Left ventricle myocardium inferior (tissue), 1 donor: ENCODE data around the gene TMEM161A. TPM values are rescaled to one million over a fixed set of nuclear protein-coding genes. Genes with fewer than 3 reads are reported as not detected.

Experiments
- DNase-seq: peaks from one replicate; pipeline ENCODE4 v3.0.0-alpha.2; 2020
- H3K27ac ChIP-seq: fragments of 200-600 bp; replicated peaks from 2 replicates; pipeline ENCODE4 v1.8.0; 2021
- H3K27me3 ChIP-seq: fragments of 200-600 bp; 2 replicates; pipeline ENCODE4 v1.8.0; 2021; ENCODE audit warnings: low read depth
- H3K36me3 ChIP-seq: fragments of 200-600 bp; 2 replicates; pipeline ENCODE4 v1.8.0; 2021
- H3K4me1 ChIP-seq: fragments of 200-600 bp; 2 replicates; pipeline ENCODE4 v1.8.0; 2021
- H3K4me3 ChIP-seq: fragments of 200-600 bp; 2 replicates; pipeline ENCODE4 v1.8.0; 2021; ENCODE audit warnings: mild to moderate bottlenecking, moderate library complexity
- H3K9me3 ChIP-seq: fragments of 200-600 bp; replicated peaks from 2 replicates; pipeline ENCODE4 v1.8.0; 2021
- intact Hi-C: fragments of 100-400 bp; cut with micrococcal nuclease; formaldehyde crosslinking; loops from one replicate; pipeline ENCODE4 v1.11.0; 2022
- total RNA-seq: library from RNA; stranded (reverse); fragmentation: NEBNext Ultra II Directional; extraction: Animal tissue kit (Norgen Biotek cat#: 25700); gene quantifications from one replicate; pipeline ENCODE4 v1.2.1, GENCODE V29; 2021
- TF ChIP-seq, protein P1 (sequence below): fragments of 200-600 bp; IDR thresholded peaks from 2 replicates; pipeline ENCODE4 v1.8.0; 2021; ENCODE audit warnings: antibody characterized with exemption, mild to moderate bottlenecking, borderline replicate concordance
- donor health status: DM: no; HTN: yes; CAD: no; lungs with severe emphysema.

The TMEM161A gene
- total RNA-seq, 1 donor from 2014 or later = 22.9 TPM

DNA sequence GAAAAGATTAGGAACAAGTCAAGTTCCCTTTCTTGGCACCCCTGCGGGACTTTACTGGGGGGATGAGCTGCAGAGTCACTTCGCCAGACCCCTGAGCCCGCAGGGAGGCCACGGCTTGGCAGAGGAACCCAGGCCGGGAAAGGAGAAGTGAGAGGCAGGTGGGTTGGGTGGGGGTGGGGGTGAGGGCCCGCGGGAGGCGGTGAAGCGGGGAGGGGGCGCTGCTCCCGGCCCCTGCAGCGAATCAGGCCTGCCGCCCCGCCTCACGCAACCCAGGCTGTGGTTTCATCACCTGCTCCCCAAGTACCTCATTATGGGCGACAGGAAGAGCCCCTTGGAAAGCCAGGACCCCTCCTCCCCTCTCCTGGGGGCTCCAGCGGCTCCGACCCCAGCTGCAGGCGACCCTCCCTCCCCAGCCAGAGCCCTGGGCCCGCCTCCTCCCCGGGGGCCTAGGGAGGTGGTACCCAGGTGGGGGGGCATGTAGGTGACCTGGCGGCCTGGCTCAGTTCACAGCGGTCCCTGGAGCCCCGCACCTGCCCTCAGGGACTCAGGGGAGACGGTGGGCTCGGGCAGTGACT, 22.3 kb upstream of the TMEM161A start:
- intact Hi-C loops = no loop called here
- H3K4me1 ChIP-seq = no peaks in the 10 kb centered on the region
- peaks cover 7% of the 10 kb centered on the region for H3K9me3 ChIP-seq
- H3K4me3 ChIP-seq = no peak overlapping the region
- no peak for DNase-seq
- peaks cover 10% of the 10 kb centered on the region for H3K27me3 ChIP-seq
- H3K36me3 ChIP-seq = peaks cover 7% of the 10 kb centered on the region
- TF ChIP-seq, protein P1, sequence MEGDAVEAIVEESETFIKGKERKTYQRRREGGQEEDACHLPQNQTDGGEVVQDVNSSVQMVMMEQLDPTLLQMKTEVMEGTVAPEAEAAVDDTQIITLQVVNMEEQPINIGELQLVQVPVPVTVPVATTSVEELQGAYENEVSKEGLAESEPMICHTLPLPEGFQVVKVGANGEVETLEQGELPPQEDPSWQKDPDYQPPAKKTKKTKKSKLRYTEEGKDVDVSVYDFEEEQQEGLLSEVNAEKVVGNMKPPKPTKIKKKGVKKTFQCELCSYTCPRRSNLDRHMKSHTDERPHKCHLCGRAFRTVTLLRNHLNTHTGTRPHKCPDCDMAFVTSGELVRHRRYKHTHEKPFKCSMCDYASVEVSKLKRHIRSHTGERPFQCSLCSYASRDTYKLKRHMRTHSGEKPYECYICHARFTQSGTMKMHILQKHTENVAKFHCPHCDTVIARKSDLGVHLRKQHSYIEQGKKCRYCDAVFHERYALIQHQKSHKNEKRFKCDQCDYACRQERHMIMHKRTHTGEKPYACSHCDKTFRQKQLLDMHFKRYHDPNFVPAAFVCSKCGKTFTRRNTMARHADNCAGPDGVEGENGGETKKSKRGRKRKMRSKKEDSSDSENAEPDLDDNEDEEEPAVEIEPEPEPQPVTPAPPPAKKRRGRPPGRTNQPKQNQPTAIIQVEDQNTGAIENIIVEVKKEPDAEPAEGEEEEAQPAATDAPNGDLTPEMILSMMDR = no peak
- H3K27ac ChIP-seq = no peak overlapping the region

DNA sequence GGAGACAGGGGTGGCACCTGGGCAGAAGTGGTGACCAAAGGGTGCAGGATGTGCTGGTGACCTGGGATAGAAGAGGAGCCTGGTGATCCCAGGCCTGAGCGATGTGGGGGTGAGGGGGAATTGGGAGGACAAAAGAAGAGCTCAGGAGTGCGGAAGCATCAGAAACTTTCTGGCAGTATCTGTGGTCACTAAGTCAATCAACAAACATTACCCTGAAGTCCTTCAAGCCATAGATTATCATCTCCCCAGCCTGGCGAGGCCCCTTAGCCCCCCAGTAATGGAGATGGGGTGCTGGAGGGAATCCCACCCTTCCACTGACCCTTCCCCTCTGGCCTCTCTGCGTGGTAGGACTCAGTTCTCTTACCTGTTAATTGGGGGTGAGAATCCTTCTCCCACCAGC, 21.3 kb upstream of the TMEM161A start:
- H3K4me1 ChIP-seq = no peaks in the 10 kb centered on the region
- intact Hi-C loops = no loop called here
- no peak overlapping the region for H3K4me3 ChIP-seq
- peaks cover 10% of the 10 kb centered on the region for H3K27me3 ChIP-seq
- TF ChIP-seq, protein P1 = no peak
- no peak overlapping the region for H3K27ac ChIP-seq
- peaks cover 9% of the 10 kb centered on the region for H3K36me3 ChIP-seq
- no peak for DNase-seq
- peaks cover 7% of the 10 kb centered on the region for H3K9me3 ChIP-seq

DNA sequence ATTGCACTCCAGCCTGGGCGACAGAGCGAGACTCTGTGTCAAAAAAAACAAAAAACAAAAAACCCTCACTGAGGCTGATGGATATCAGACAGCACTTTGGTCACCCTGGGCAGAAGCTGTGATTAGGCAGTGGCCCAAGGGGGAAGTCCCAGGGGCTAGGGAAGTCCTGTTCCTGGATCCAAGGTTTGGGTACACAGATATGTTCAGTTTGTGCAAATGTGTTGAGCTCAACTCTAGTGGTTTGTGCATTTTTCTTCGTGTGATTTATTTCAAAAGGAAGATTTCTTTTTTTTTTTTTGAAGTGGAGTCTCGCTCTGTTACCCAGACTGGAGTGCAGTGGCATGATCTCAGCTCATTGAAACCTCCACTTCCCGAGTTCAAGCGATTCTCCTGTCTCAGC, 19.5 kb upstream of the TMEM161A start:
- H3K4me3 ChIP-seq = no peak overlapping the region
- intact Hi-C loops = no loop called here
- peaks cover 7% of the 10 kb centered on the region for H3K9me3 ChIP-seq
- H3K27ac ChIP-seq = no peak overlapping the region
- peaks cover 10% of the 10 kb centered on the region for H3K27me3 ChIP-seq
- TF ChIP-seq, protein P1 = no peak
- H3K36me3 ChIP-seq = peaks cover 9% of the 10 kb centered on the region
- DNase-seq = no peak
- no peaks in the 10 kb centered on the region for H3K4me1 ChIP-seq

DNA sequence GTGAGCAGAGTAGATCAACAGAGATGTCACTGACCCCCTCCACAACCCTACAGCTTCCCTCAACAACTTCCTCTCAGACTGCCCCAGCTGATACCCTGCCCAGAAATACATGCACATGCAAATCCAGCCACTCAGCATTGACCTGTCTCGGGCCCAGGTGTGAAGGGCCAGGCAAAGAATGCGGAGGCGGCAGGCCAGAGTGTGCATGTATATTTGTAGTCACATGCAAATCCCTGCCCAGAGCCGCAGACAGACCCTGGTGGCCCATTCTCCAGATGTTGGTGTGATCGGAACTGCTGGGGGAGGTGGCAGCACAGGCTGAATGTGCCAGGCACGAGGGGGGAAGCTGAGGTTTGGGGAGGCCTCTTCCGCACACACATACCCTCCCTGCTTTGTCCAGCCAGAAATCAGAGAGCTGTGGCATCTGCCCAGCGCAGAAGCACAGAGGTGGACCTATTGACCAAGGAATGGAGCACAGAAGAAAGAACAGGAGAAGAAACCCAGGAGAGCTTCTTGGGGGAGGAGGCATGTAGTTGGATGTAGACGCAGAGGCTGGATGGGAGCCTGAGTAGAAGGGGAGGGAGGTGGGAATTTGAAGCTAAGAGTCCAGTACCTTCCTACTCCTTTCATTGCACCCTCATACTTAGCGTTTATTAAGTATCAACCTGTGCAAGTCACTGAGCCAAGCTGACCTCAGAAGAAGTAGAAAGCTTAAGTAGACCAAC, 17.4 kb upstream of the TMEM161A start:
- TF ChIP-seq, protein P1 = no peak

DNA sequence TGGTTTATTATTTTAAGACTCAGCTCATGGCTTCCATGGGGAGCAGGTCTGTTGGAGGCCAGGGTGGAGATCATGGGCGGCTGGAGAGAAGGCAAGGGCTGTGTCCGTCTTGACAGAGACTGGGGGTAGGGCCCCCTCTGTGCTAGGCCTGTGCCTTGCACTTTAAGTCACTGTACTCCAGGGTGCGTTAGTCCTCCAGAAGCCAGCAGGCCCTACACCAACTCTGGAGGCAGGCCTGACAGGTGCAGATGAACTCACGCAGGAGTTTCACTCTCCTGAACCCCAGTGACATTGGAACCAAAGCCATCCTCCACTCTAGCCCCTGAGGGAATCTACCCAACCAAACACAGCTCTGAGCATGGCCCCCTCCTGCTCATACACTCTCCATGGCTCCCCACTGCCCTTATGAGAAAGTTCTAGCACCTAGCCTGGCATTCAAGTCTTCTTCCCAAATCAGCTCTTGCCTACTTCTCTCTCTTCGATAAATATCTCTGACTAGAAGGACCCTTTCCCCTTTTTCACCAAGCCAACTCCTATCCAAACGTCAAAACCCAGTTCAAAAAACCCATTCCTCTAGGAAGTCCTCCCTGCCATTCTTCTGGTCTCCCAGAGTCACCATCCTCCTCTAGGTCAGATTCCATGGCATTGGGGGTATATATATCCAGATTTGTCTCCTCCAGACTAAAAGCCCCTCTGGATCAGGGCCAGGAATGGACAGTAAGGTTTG, 16.7 kb upstream of the TMEM161A start:
- Histone ChIP-seq H3K4me3 (no peak overlapping the region), H3K36me3 (peaks cover 9% of the 10 kb centered on the region), H3K4me1 (no peaks in the 10 kb centered on the region), H3K27ac (no peak overlapping the region), H3K9me3 (peaks cover 7% of the 10 kb centered on the region), H3K27me3 (peaks cover 7% of the 10 kb centered on the region)
- TF ChIP-seq, protein P1 = no peak
- no peak for DNase-seq
- intact Hi-C loops = no loop called here

More for the DNA sequence above, 17.4 kb upstream of the TMEM161A start:
- Histone ChIP-seq H3K36me3 (peaks cover 9% of the 10 kb centered on the region), H3K9me3 (peaks cover 7% of the 10 kb centered on the region), H3K4me1 (no peaks in the 10 kb centered on the region), H3K27me3 (peaks cover 10% of the 10 kb centered on the region), H3K4me3 (no peak overlapping the region), H3K27ac (no peak overlapping the region)
- intact Hi-C loops = no loop called here
- no peak for DNase-seq
